Keratinocyte (primary cell): ENCODE measurements around the gene HOXD4. TPM values are rescaled to one million over a fixed set of nuclear protein-coding genes. Genes with fewer than 3 reads are reported as not detected.

Experiments
- DNase-seq: peaks from one replicate; pipeline ENCODE4 v3.0.0-alpha.2; 2011; ENCODE audit warnings: low read depth, missing footprints, low spot score
- FAIRE-seq: peaks from 2 replicates; lab custom pipeline; 2011; peaks lifted over from hg19 to GRCh38; lab: Jason Lieb, UNC
- H2AFZ ChIP-seq: 2 replicates; pipeline ENCODE4 v1.6.0; 2012; ENCODE audit warnings: low read length, control low read depth, inconsistent platforms; ENCODE audit not compliant: control insufficient read depth
- H3K27ac ChIP-seq: 2 replicates; pipeline ENCODE4 v1.5.1; 2011; ENCODE audit warnings: low read length; ENCODE audit not compliant: control insufficient read depth, insufficient read depth
- H3K27me3 ChIP-seq: 3 replicates; pipeline ENCODE4 v1.6.0; 2011; ENCODE audit warnings: low read length; ENCODE audit not compliant: control insufficient read depth, insufficient read depth; ENCODE audit errors: extremely low read depth
- H3K36me3 ChIP-seq, 2 experiments: 2 replicates in 1 of 2; 3 replicates in 1 of 2; pipeline ENCODE4 v1.5.1; 2011; ENCODE audit warnings: low read length in 2 of 2, mild to moderate bottlenecking in 1 of 2; ENCODE audit not compliant: control insufficient read depth in 2 of 2, insufficient read depth in 2 of 2; ENCODE audit errors: extremely low read depth in 1 of 2
- H3K4me1 ChIP-seq: 3 replicates; pipeline ENCODE4 v1.5.1; 2011; ENCODE audit warnings: low read length; ENCODE audit not compliant: control insufficient read depth, insufficient read depth; ENCODE audit errors: extremely low read depth
- H3K4me2 ChIP-seq: 3 replicates; pipeline ENCODE4 v1.6.0; 2011; ENCODE audit warnings: low read depth, low read length; ENCODE audit not compliant: control insufficient read depth, insufficient read depth; ENCODE audit errors: extremely low read depth
- H3K4me3 ChIP-seq, 3 experiments: fragments of 200-600 bp in 1 of 3; sonication (generic) in 1 of 3; 2 replicates in 2 of 3; 3 replicates in 1 of 3; pipeline ENCODE4 v1.5.1; 2011 to 2016; ENCODE audit warnings: low read length in 3 of 3, mild to moderate bottlenecking in 3 of 3, control low read depth in 2 of 3, inconsistent platforms in 1 of 3, low read depth in 1 of 3, mixed read lengths in 1 of 3, mixed run types in 1 of 3, moderate library complexity in 1 of 3; ENCODE audit not compliant: control insufficient read depth in 2 of 3, insufficient read depth in 2 of 3; ENCODE audit errors: extremely low read depth in 1 of 3
- H3K79me2 ChIP-seq: 2 replicates; pipeline ENCODE4 v1.6.0; 2012; ENCODE audit warnings: low read length; ENCODE audit not compliant: control insufficient read depth, insufficient read depth
- H3K9ac ChIP-seq: 3 replicates; pipeline ENCODE4 v1.6.0; 2011; ENCODE audit warnings: low read length; ENCODE audit not compliant: control insufficient read depth, insufficient read depth; ENCODE audit errors: extremely low read depth
- H3K9me1 ChIP-seq: 3 replicates; pipeline ENCODE4 v1.6.0; 2011; ENCODE audit warnings: low read length; ENCODE audit not compliant: control insufficient read depth, insufficient read depth; ENCODE audit errors: extremely low read depth
- H3K9me3 ChIP-seq: 2 replicates; pipeline ENCODE4 v1.5.1; 2012; ENCODE audit warnings: low read depth, low read length; ENCODE audit not compliant: control insufficient read depth
- H4K20me1 ChIP-seq: 3 replicates; pipeline ENCODE4 v1.6.0; 2011; ENCODE audit warnings: low read length; ENCODE audit not compliant: control insufficient read depth, insufficient read depth; ENCODE audit errors: extremely low read depth
- EZH2 ChIP-seq: IDR thresholded peaks from one replicate; pipeline ENCODE4 v1.6.1; 2012; ENCODE audit warnings: inconsistent platforms, mild to moderate bottlenecking, low read length, moderate library complexity
- dilution Hi-C: fragments of 300-500 bp; cut with MboI; formaldehyde crosslinking; loops from one replicate; pipeline ENCODE4 v1.7.0; 2020; ENCODE audit warnings: low sequenced_read_pairs; ENCODE audit not compliant: extremely low pct_ligation_motif_present
- polyA plus RNA-seq, 5 experiments: library from polyadenylated mRNA; depleted of rRNA in 3 of 5; stranded (reverse) in 3 of 5; stranded (forward) in 1 of 5; unstranded in 1 of 5; fragments of >200 nt; gene quantifications; 1 replicate in 1 of 5; 2 replicates in 3 of 5; 3 replicates in 1 of 5; pipeline versions ENCODE4 v1.2.1 to v1.2.3, GENCODE V29; 2011 to 2012; ENCODE audit warnings: missing spikeins in 2 of 5, low read depth in 1 of 5, low replicate concordance in 1 of 5
- TF ChIP-seq, protein P1 (sequence below), 3 experiments: IDR thresholded peaks in 1 of 3; conservative IDR thresholded peaks in 1 of 3; optimal IDR thresholded peaks in 1 of 3; 2 replicates in 2 of 3; 3 replicates in 1 of 3; pipeline versions ENCODE3 to v1.5.1; 2011; ENCODE audit warnings: low read length in 3 of 3, mild to moderate bottlenecking in 3 of 3, moderate library complexity in 2 of 3, control low read depth in 1 of 3, inconsistent platforms in 1 of 3; ENCODE audit not compliant: insufficient read depth in 2 of 3; ENCODE audit errors: extremely low read depth in 1 of 3

HOXD4 gene
- polyA plus RNA-seq, 1 donor (not counting 4 experiments of a cell fraction or from before 2014, with no cell fraction given) = not detected

DNA sequence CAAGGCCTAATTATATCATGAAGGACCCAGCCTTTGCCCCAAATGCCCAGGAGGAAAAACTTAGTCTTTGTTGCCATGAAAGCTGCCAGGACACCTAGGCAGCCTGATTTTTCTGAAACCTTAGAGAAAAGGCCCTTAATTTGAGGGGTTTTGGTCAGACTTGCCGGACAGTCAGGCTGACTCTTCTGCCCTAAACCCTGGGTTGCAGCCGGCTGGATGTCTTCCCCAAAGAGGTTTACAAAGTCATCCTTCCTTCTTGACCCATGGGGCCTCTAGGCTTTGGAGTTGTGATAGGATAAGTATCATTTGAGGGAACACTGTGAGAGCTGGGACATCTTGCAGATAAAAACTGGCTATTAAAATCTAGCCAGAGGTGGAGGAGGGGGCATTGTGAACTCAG lies 34.7 kb downstream of the HOXD4 start:
- Histone ChIP-seq H3K4me1 (peaks cover 6% of the 10 kb centered on the region), H3K27me3 (peaks cover 59% of the 10 kb centered on the region), H4K20me1 (no peaks in the 10 kb centered on the region), H3K9me1 (no peaks in the 10 kb centered on the region), H3K36me3 (no peaks in the 10 kb centered on the region), H3K27ac (no peak overlapping the region), H3K4me2 (no peak overlapping the region), H3K4me3 (no peak overlapping the region), H3K9me3 (no peaks in the 10 kb centered on the region), H3K9ac (no peak overlapping the region), H2AFZ (no peak overlapping the region), H3K79me2 (no peaks in the 10 kb centered on the region)
- FAIRE-seq (no peak), DNase-seq (no peak)
- dilution Hi-C loops = no loop called here
- no peak for TF ChIP-seq EZH2
- TF ChIP-seq, protein P1, sequence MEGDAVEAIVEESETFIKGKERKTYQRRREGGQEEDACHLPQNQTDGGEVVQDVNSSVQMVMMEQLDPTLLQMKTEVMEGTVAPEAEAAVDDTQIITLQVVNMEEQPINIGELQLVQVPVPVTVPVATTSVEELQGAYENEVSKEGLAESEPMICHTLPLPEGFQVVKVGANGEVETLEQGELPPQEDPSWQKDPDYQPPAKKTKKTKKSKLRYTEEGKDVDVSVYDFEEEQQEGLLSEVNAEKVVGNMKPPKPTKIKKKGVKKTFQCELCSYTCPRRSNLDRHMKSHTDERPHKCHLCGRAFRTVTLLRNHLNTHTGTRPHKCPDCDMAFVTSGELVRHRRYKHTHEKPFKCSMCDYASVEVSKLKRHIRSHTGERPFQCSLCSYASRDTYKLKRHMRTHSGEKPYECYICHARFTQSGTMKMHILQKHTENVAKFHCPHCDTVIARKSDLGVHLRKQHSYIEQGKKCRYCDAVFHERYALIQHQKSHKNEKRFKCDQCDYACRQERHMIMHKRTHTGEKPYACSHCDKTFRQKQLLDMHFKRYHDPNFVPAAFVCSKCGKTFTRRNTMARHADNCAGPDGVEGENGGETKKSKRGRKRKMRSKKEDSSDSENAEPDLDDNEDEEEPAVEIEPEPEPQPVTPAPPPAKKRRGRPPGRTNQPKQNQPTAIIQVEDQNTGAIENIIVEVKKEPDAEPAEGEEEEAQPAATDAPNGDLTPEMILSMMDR (optimal IDR thresholded peaks at IDR 0.05 in 1 of 3, IDR thresholded peaks at IDR 0.05 in 1 of 3, conservative IDR thresholded peaks at IDR 0.05 in 1 of 3; ENCODE audit: extremely low read depth in 1 of 3, insufficient read depth in 2 of 3, low read length in 3 of 3) = no peak

DNA sequence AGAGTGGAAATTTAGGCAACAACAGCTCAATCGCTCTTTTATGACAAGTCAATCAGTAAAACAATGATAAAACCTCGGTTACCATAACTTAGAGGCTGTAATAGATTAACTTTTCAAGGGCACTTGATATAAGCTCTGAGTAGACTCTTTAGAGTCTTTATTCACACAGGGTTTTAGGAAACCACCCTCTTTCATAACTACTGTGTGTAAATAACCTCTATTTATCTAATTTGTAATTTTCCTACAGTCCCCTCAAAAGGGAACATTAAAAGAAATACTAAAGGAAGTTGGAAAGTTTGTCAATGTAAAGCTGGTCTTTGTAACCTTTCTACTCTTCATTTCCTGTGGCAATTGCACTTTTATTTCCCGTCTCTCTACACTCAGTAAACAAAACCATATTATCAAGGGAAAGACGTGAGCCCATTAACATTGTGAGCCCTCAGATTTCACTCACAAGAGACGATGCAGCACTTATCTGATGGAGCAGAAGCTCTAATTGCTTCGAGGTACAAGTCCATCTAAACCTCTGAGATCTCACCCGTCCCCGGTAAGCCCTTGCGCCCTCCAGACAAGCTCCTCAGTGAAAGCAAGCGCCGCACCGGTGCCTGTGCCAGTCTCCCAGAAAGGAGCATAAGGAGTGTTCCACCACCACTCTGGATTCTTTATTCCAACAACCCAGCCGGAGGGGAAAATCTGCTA lies 36.0 kb downstream of the HOXD4 start:
- H3K27me3 ChIP-seq = peaks cover 67% of the 10 kb centered on the region
- dilution Hi-C loops = no loop called here
- peak overlapping the region; percentile 87 for H3K4me2 ChIP-seq
- no peaks in the 10 kb centered on the region for H3K36me3 ChIP-seq
- H3K4me1 ChIP-seq = peaks cover 6% of the 10 kb centered on the region
- no peaks in the 10 kb centered on the region for H4K20me1 ChIP-seq
- FAIRE-seq (no peak), DNase-seq (no peak)
- H3K9ac ChIP-seq = no peak overlapping the region
- H3K9me3 ChIP-seq = no peaks in the 10 kb centered on the region
- H3K9me1 ChIP-seq = no peaks in the 10 kb centered on the region
- H3K27ac ChIP-seq = no peak overlapping the region
- H2AFZ ChIP-seq = no peak overlapping the region
- no peaks in the 10 kb centered on the region for H3K79me2 ChIP-seq
- peak overlapping the region in 1 of 3 experiments; percentile 72 for H3K4me3 ChIP-seq
- TF ChIP-seq, protein P1 (optimal IDR thresholded peaks at IDR 0.05 in 1 of 3, IDR thresholded peaks at IDR 0.05 in 1 of 3, conservative IDR thresholded peaks at IDR 0.05 in 1 of 3; ENCODE audit: extremely low read depth in 1 of 3, insufficient read depth in 2 of 3, low read length in 3 of 3) = no peak
- TF ChIP-seq EZH2 = no peak
